GM18520 (cell line): ENCODE data around the gene MDFI.

Source experiments
- ATAC-seq: cut with Tn5 transposase; IDR thresholded peaks from one replicate; pipeline ENCODE4 v1.9.1; 2021; ENCODE audit not compliant: unreplicated experiment

Gene MDFI

GRCh38 chr6:41671376-41671775, 33.1 kb downstream of the MDFI start:
- ATAC-seq, result no peak

- no peak for ATAC-seq
Observed at GRCh38 chr6:41672016-41672415, 33.7 kb downstream of the MDFI start.

GRCh38 chr6:41672816-41673703, 34.8 kb downstream of the MDFI start:
- no peak for ATAC-seq

- ATAC-seq, result no peak
Observed at GRCh38 chr6:41673704-41674000, 35.4 kb downstream of the MDFI start.

GRCh38 chr6:41674231-41675000, 36.1 kb downstream of the MDFI start:
- ATAC-seq, result no peak

GRCh38 chr6:41675176-41675775, 37.0 kb downstream of the MDFI start:
- no peak for ATAC-seq

- no peak for ATAC-seq
Observed at GRCh38 chr6:41675992-41676391, 37.7 kb downstream of the MDFI start.

GRCh38 chr6:41676431-41676830, 38.2 kb downstream of the MDFI start:
- ATAC-seq, result no peak

- ATAC-seq, result no peak
Observed at GRCh38 chr6:41677124-41677921, 39.1 kb downstream of the MDFI start.

GRCh38 chr6:41678511-41679084, 40.3 kb downstream of the MDFI start:
- ATAC-seq, result no peak

- ATAC-seq, result no peak
Observed at GRCh38 chr6:41679696-41680095, 41.4 kb downstream of the MDFI start.

GRCh38 chr6:41680182-41680965, 42.1 kb downstream of the MDFI start:
- ATAC-seq, result no peak

GRCh38 chr6:41682056-41682477, 43.8 kb downstream of the MDFI start:
- ATAC-seq, result no peak

GRCh38 chr6:41682497-41683272, 44.4 kb downstream of the MDFI start:
- ATAC-seq, result no peak

GRCh38 chr6:41683273-41683522, 44.9 kb downstream of the MDFI start:
- no peak for ATAC-seq

- ATAC-seq, result no peak
Observed at GRCh38 chr6:41683523-41684310, 45.4 kb downstream of the MDFI start.

- no peak for ATAC-seq
Observed at GRCh38 chr6:41684311-41685180, 46.3 kb downstream of the MDFI start.
